RWPE2 (cell line): ENCODE results near the gene HOATZ.
A peak's percentile ranks its signal among the peaks of the same experiment; 100 is the strongest.

Source experiments
- ATAC-seq: fragments of 200-7000 bp; cut with Tn5 transposase; 3 replicates; pipeline ENCODE4 v1.9.1; 2021; ENCODE audit warnings: low read depth
- DNase-seq: peaks from one replicate; pipeline ENCODE4 v3.0.0-alpha.2; 2020; ENCODE audit warnings: low spot score
- H3K27ac ChIP-seq: fragments of 450-650 bp; 2 replicates; pipeline ENCODE4 v1.5.1; 2017; ENCODE audit warnings: mild to moderate bottlenecking; ENCODE audit not compliant: poor library complexity, severe bottlenecking
- H3K27me3 ChIP-seq: fragments of 250-450 bp; sonication (Bioruptor Pico); 2 replicates; pipeline ENCODE4 v1.5.1; 2021; ENCODE audit warnings: mild to moderate bottlenecking, moderate library complexity; ENCODE audit not compliant: insufficient read depth, poor library complexity, severe bottlenecking
- H3K36me3 ChIP-seq: fragments of 250-450 bp; sonication (Bioruptor Pico); 2 replicates; pipeline ENCODE4 v1.5.1; 2020; ENCODE audit warnings: low read depth, mild to moderate bottlenecking, moderate library complexity
- H3K4me1 ChIP-seq: fragments of 250-450 bp; sonication (Bioruptor Pico); 2 replicates; pipeline ENCODE4 v1.5.1; 2021; ENCODE audit warnings: mild to moderate bottlenecking, moderate library complexity; ENCODE audit not compliant: insufficient read depth, poor library complexity, severe bottlenecking
- H3K4me3 ChIP-seq: fragments of 250-450 bp; sonication (Bioruptor Pico); 2 replicates; pipeline ENCODE4 v1.5.1; 2021; ENCODE audit warnings: mild to moderate bottlenecking, moderate library complexity; ENCODE audit not compliant: severe bottlenecking
- H3K9me3 ChIP-seq: fragments of 250-450 bp; sonication (Bioruptor Pico); 2 replicates; pipeline ENCODE4 v1.5.1; 2021; ENCODE audit warnings: mild to moderate bottlenecking, moderate library complexity; ENCODE audit not compliant: severe bottlenecking
- CTCF ChIP-seq: fragments of 450-650 bp; IDR thresholded peaks from one replicate; pipeline ENCODE4 v1.5.1; 2017; ENCODE audit warnings: mild to moderate bottlenecking, moderate library complexity; ENCODE audit not compliant: poor library complexity, severe bottlenecking

The HOATZ gene

DNA sequence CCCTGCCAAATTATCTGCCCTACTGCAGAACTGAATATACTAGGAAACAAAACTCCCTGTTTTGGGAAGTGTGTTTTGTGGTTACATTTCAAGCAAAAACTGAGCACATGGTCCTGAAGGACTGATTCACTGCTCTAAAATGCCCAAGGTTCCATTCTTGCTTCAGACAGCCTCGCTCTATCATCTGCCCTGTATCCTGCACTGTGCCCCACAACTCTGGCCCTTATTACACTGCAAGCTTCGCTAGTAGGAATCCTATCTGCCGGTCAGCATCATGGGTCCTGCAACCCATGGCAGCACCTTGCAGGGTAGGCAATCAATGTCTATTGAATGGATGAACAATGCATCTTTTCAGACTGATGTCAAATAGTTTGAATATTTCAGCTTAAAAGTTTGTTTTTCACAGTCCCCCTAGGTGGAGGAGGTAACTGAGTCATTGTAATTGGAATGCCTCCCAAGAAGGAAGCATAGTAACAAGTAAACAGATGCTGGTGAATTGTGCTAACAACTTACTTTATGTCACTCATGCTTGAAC lies 47.3 kb downstream of the HOATZ start:
- Histone ChIP-seq H3K9me3 (no peaks in the 10 kb centered on the region), H3K27me3 (no peaks in the 10 kb centered on the region), H3K36me3 (no peaks in the 10 kb centered on the region), H3K27ac (peak overlapping the region; percentile 48), H3K4me1 (peaks cover 28% of the 10 kb centered on the region), H3K4me3 (no peak overlapping the region)
- TF ChIP-seq CTCF = no peak
- DNase-seq (no peak), ATAC-seq (peak; percentile 52)

DNA sequence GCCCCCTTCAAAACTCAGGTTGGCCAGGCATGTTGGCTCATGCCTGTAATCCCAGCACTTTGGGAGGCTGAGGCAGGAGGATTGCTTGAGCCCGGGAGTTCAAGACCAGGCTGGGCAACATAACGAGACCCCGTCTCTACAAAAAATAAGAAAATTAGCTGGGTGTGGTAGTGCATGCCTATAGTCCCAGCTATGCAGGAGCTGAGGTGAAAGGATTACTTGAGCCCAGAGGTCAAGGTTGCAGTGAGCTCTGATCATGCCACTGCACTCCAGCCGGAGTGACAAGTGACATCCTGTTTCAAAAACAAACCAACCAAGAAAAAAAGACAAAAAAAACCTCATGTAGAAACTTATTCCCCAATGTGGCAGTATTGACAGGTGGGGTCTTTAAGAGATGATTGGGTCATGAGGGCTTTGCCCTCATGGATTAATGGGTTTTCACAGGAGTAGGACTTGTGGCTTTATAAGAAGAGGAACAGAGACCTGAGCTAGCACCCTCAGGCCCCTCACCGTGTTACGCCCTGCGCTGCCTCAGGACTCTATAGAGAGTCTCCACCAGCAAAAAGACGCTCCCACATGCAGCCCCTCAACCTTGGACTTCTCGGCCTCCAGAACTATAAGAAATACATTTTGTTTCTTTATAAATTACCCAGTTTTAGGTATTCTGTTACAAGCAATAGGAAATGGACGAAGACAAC lies 48.3 kb downstream of the HOATZ start:
- no peaks in the 10 kb centered on the region for H3K36me3 ChIP-seq
- TF ChIP-seq CTCF = no peak
- ATAC-seq (no peak), DNase-seq (no peak)
- no peak overlapping the region for H3K4me3 ChIP-seq
- no peaks in the 10 kb centered on the region for H3K9me3 ChIP-seq
- H3K4me1 ChIP-seq = peaks cover 19% of the 10 kb centered on the region
- H3K27me3 ChIP-seq = no peaks in the 10 kb centered on the region
- peak overlapping the region; percentile 48 for H3K27ac ChIP-seq

- H3K36me3 ChIP-seq = no peaks in the 10 kb centered on the region
- peak; percentile 87 for TF ChIP-seq CTCF
- no peaks in the 10 kb centered on the region for H3K27me3 ChIP-seq
- H3K9me3 ChIP-seq = no peaks in the 10 kb centered on the region
- H3K4me1 ChIP-seq = peaks cover 12% of the 10 kb centered on the region
- no peak for DNase-seq
- ATAC-seq = 0 out of 3 replicates have a peak, but pooled peaks have one; percentile 25
- H3K27ac ChIP-seq = no peak overlapping the region
- H3K4me3 ChIP-seq = no peak overlapping the region
Observed at GRCh38 chr11:111565114-111565720, 50.6 kb downstream of the HOATZ start.

GRCh38 chr11:111566324-111566723 lies 51.7 kb downstream of the HOATZ start:
- Histone ChIP-seq H3K36me3 (no peaks in the 10 kb centered on the region), H3K27ac (no peak overlapping the region), H3K4me3 (no peak overlapping the region), H3K9me3 (no peaks in the 10 kb centered on the region), H3K27me3 (no peaks in the 10 kb centered on the region), H3K4me1 (peaks cover 12% of the 10 kb centered on the region)
- no peak for TF ChIP-seq CTCF
- no peak for DNase-seq
- no peak for ATAC-seq

DNA sequence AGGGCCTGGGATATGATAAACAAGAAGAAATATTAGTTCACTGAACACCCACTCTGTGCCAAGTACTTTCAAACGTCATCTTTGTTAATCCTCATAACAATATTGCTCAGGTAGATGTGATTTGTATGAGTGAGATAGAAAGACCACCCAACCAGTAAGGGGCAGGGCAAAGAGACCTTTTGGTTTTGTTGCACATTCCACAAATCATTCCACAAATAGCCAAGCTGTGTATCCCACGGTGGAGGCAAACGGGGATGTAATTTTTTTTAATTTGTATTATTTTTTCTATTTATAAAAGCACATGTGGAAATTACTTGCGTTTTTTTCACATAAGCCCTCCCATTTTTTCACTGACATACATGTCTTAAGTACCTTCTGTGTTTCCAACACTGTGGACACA lies 54.9 kb downstream of the HOATZ start:
- H3K27ac ChIP-seq = no peak overlapping the region
- H3K36me3 ChIP-seq = no peaks in the 10 kb centered on the region
- DNase-seq (no peak), ATAC-seq (no peak)
- no peaks in the 10 kb centered on the region for H3K27me3 ChIP-seq
- no peaks in the 10 kb centered on the region for H3K9me3 ChIP-seq
- TF ChIP-seq CTCF = no peak
- no peak overlapping the region for H3K4me3 ChIP-seq
- H3K4me1 ChIP-seq = no peaks in the 10 kb centered on the region
